ENCODE data around the gene DCHS1.
"Not testable (repeated sequence)": the region's sequence is repeated elsewhere in the genome, so short reads cannot be mapped to it uniquely, and the experiment has no call there.

The DCHS1 gene

DNA sequence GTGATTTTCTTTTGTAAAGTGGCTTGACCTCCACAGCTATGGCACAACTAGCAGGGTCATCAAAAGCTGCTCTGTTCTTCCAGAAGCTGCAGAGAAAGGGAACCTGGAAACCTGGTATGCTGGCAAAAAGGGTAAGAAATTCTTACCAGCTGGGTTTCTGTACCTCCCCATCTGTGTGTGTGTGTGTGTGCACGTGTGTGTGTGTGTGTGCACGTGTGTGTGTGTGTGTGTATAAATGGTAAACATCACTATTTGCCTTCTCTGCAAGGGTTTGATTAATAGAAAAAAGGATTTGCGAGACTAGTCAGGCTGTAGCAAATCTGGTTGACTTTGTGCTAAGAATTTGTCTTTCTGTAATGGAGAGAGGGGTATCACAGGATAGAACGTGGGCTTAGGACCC, 32.3 kb upstream of the DCHS1 start:
- TF ChIP-seq ESRRG (CRISPR knock-in tag; IDR thresholded peaks at IDR 0.05) (no peak), PPARA (CRISPR knock-in tag; IDR thresholded peaks at IDR 0.05; ENCODE audit: borderline replicate concordance) (no peak), ISL1 (CRISPR knock-in tag; IDR thresholded peaks at IDR 0.05) (no peak), TCF4 (CRISPR knock-in tag; IDR thresholded peaks at IDR 0.05; ENCODE audit: borderline replicate concordance) (no peak), TOX (CRISPR knock-in tag; IDR thresholded peaks at IDR 0.05; ENCODE audit: borderline replicate concordance) (no peak), ZNF8 (CRISPR knock-in tag; IDR thresholded peaks at IDR 0.05) (no peak), CSDC2 (CRISPR knock-in tag; IDR thresholded peaks at IDR 0.05) (no peak), CSRNP3 (CRISPR knock-in tag; IDR thresholded peaks at IDR 0.05) (no peak), ZFP3 (CRISPR knock-in tag; IDR thresholded peaks at IDR 0.05) (no peak), OSR1 (CRISPR knock-in tag; IDR thresholded peaks at IDR 0.05) (no peak), BACH2 (CRISPR knock-in tag; IDR thresholded peaks at IDR 0.05; ENCODE audit: borderline replicate concordance) (no peak), RARB (CRISPR knock-in tag; IDR thresholded peaks at IDR 0.05) (no peak), ZNF70 (CRISPR knock-in tag; IDR thresholded peaks at IDR 0.05) (no peak), GLIS3 (CRISPR knock-in tag; IDR thresholded peaks at IDR 0.05) (no peak), ZC3H10 (CRISPR knock-in tag; IDR thresholded peaks at IDR 0.05) (no peak), ARNTL (CRISPR knock-in tag; IDR thresholded peaks at IDR 0.05; ENCODE audit: borderline replicate concordance, low read depth) (no peak), SNAI2 (CRISPR knock-in tag; IDR thresholded peaks at IDR 0.05) (no peak), ZFP30 (CRISPR knock-in tag; IDR thresholded peaks at IDR 0.05) (no peak), TSHZ2 (CRISPR knock-in tag; IDR thresholded peaks at IDR 0.05) (no peak)
- TF ChIP-seq, protein P1, sequence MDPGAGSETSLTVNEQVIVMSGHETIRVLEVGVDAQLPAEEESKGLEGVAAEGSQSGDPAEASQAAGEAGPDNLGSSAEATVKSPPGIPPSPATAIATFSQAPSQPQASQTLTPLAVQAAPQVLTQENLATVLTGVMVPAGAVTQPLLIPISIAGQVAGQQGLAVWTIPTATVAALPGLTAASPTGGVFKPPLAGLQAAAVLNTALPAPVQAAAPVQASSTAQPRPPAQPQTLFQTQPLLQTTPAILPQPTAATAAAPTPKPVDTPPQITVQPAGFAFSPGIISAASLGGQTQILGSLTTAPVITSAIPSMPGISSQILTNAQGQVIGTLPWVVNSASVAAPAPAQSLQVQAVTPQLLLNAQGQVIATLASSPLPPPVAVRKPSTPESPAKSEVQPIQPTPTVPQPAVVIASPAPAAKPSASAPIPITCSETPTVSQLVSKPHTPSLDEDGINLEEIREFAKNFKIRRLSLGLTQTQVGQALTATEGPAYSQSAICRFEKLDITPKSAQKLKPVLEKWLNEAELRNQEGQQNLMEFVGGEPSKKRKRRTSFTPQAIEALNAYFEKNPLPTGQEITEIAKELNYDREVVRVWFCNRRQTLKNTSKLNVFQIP (CRISPR knock-in tag; IDR thresholded peaks at IDR 0.05; ENCODE audit: borderline replicate concordance, low read depth) = no peak
- ATAC-seq = no peak

DNA sequence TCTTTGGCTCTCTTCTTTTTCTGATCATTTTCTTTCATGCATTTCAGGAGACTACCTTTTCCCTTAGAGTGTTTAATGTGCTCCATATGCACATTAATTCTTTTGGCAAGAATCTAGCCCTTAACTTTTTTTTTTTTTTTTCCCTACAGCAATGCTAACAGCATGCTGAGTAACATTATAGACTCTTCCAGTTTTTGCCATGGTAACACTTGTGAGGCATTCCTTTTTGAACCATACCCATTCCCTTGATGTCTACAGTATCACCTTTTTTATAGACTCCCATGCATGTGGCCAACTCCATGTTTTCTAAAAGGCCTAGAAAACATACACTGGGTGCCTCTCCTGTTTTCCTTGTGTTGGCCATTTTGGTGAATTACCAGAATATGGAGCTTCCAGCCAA, 30.4 kb upstream of the DCHS1 start:
- TF ChIP-seq OSR1 (CRISPR knock-in tag; IDR thresholded peaks at IDR 0.05) (no peak), TSHZ2 (CRISPR knock-in tag; IDR thresholded peaks at IDR 0.05) (no peak), BACH2 (CRISPR knock-in tag; IDR thresholded peaks at IDR 0.05; ENCODE audit: borderline replicate concordance) (no peak), SNAI2 (CRISPR knock-in tag; IDR thresholded peaks at IDR 0.05) (no peak), ISL1 (CRISPR knock-in tag; IDR thresholded peaks at IDR 0.05) (no peak), CSRNP3 (CRISPR knock-in tag; IDR thresholded peaks at IDR 0.05) (no peak), ESRRG (CRISPR knock-in tag; IDR thresholded peaks at IDR 0.05) (no peak), ZFP3 (CRISPR knock-in tag; IDR thresholded peaks at IDR 0.05) (no peak), ZNF565 (CRISPR knock-in tag; conservative IDR thresholded peaks at IDR 0.05; ENCODE audit: low read depth) (no peak), PPARA (CRISPR knock-in tag; IDR thresholded peaks at IDR 0.05; ENCODE audit: borderline replicate concordance) (no peak), PATZ1 (CRISPR knock-in tag; IDR thresholded peaks at IDR 0.05; ENCODE audit: borderline replicate concordance) (no peak), TCF4 (CRISPR knock-in tag; IDR thresholded peaks at IDR 0.05; ENCODE audit: borderline replicate concordance) (no peak), ZFP30 (CRISPR knock-in tag; IDR thresholded peaks at IDR 0.05) (no peak), ZNF8 (CRISPR knock-in tag; IDR thresholded peaks at IDR 0.05) (no peak), ZC3H10 (CRISPR knock-in tag; IDR thresholded peaks at IDR 0.05) (no peak), RARB (CRISPR knock-in tag; IDR thresholded peaks at IDR 0.05) (no peak), ZNF70 (CRISPR knock-in tag; IDR thresholded peaks at IDR 0.05) (no peak)
- TF ChIP-seq, protein P1 (CRISPR knock-in tag; IDR thresholded peaks at IDR 0.05; ENCODE audit: borderline replicate concordance, low read depth) = no peak
- ATAC-seq = no peak

- ATAC-seq = not testable (repeated sequence)
Observed at GRCh38 chr11:6684068-6684467, 28.5 kb upstream of the DCHS1 start.

Measured in SK-N-SH treated with all-trans-retinoic acid at 6 μM for 48 hours (cell line).